Hepatocyte (in vitro differentiated cells): ENCODE data around the gene TUBB2A. TPM values are rescaled to one million over a fixed set of nuclear protein-coding genes. Genes with fewer than 3 reads are reported as not detected.
"Not testable (repeated sequence)": the region's sequence is repeated elsewhere in the genome, so short reads cannot be mapped to it uniquely, and the experiment has no call there.

ENCODE experiments used
- DNase-seq: peaks from one replicate; pipeline ENCODE4 v3.0.0-alpha.2; 2016; ENCODE audit warnings: low spot score
- H2AFZ ChIP-seq: fragments of 200-600 bp; sonication (generic); 2 replicates; pipeline ENCODE4 v1.6.0; 2016; ENCODE audit warnings: antibody characterized with exemption, mild to moderate bottlenecking
- H3K27ac ChIP-seq: fragments of 200-600 bp; sonication (generic); 2 replicates; pipeline ENCODE4 v1.5.1; 2016; ENCODE audit warnings: mild to moderate bottlenecking
- H3K27me3 ChIP-seq: fragments of 200-600 bp; sonication (generic); 2 replicates; pipeline ENCODE4 v1.6.1; 2016
- H3K36me3 ChIP-seq: fragments of 200-600 bp; sonication (generic); replicated peaks from 2 replicates; pipeline ENCODE4 v1.5.1; 2016; ENCODE audit warnings: low read depth; ENCODE audit not compliant: insufficient read depth
- H3K4me1 ChIP-seq: fragments of 200-600 bp; sonication (generic); 2 replicates; pipeline ENCODE4 v1.5.1; 2016; ENCODE audit warnings: mild to moderate bottlenecking, moderate library complexity; ENCODE audit not compliant: insufficient read depth
- H3K4me2 ChIP-seq: fragments of 200-600 bp; sonication (generic); 2 replicates; pipeline ENCODE4 v1.6.0; 2016
- H3K4me3 ChIP-seq: fragments of 200-600 bp; sonication (generic); 2 replicates; pipeline ENCODE4 v1.5.1; 2016; ENCODE audit warnings: mild to moderate bottlenecking
- H3K79me2 ChIP-seq: fragments of 200-600 bp; sonication (generic); 2 replicates; pipeline ENCODE4 v1.6.0; 2017; ENCODE audit warnings: mild to moderate bottlenecking
- H3K9me2 ChIP-seq: fragments of 200-600 bp; sonication (generic); replicated peaks from 2 replicates; pipeline ENCODE4 v1.6.0; 2017; ENCODE audit warnings: mild to moderate bottlenecking; ENCODE audit not compliant: insufficient read depth
- H3K9me3 ChIP-seq: fragments of 200-600 bp; sonication (generic); 2 replicates; pipeline ENCODE4 v1.5.1; 2016; ENCODE audit warnings: low read depth, mild to moderate bottlenecking
- H4K20me1 ChIP-seq: fragments of 200-600 bp; sonication (generic); 2 replicates; pipeline ENCODE4 v1.6.0; 2016; ENCODE audit warnings: mild to moderate bottlenecking; ENCODE audit not compliant: insufficient read depth, poor library complexity, severe bottlenecking
- CTCF ChIP-seq: fragments of 200-600 bp; sonication (generic); IDR thresholded peaks from 2 replicates; pipeline ENCODE4 v1.5.1; 2016; ENCODE audit warnings: antibody characterized with exemption, mild to moderate bottlenecking; ENCODE audit not compliant: poor library complexity
- EZH2 ChIP-seq: fragments of 200-600 bp; sonication (generic); IDR thresholded peaks from 2 replicates; pipeline ENCODE4 v1.6.1; 2016; ENCODE audit warnings: antibody characterized with exemption, mild to moderate bottlenecking, borderline replicate concordance
- EZH2phosphoT487 ChIP-seq: fragments of 200-600 bp; sonication (generic); IDR thresholded peaks from one replicate; pipeline ENCODE4 v1.6.1; 2018; ENCODE audit warnings: antibody characterized with exemption, mild to moderate bottlenecking, low read depth, moderate library complexity; ENCODE audit not compliant: unreplicated experiment, severe bottlenecking
- WGBS: methylation state at CpG from one replicate; pipeline ENCODE4 v1.1.6; 2016; ENCODE audit warnings: low lambda C conversion rate; ENCODE audit errors: missing lambda C conversion rate; 5-methylcytosine and 5-hydroxymethylcytosine counted together
- polyA plus RNA-seq: library from polyadenylated mRNA; unstranded; fragments of >200 nt; fragmentation: Nextera tagmentation; extraction: Ambion mirVana; gene quantifications from 2 replicates; pipeline ENCODE4 v1.2.1, GENCODE V29; 2016
- total RNA-seq: library from RNA; depleted of rRNA; stranded (reverse); fragments of >200 nt; gene quantifications from 2 replicates; pipeline ENCODE4 v1.2.3, GENCODE V29; 2014

Gene TUBB2A
- total and polyA plus RNA-seq, 2 experiments from 2014 or later, result 115 to 183 TPM

DNA sequence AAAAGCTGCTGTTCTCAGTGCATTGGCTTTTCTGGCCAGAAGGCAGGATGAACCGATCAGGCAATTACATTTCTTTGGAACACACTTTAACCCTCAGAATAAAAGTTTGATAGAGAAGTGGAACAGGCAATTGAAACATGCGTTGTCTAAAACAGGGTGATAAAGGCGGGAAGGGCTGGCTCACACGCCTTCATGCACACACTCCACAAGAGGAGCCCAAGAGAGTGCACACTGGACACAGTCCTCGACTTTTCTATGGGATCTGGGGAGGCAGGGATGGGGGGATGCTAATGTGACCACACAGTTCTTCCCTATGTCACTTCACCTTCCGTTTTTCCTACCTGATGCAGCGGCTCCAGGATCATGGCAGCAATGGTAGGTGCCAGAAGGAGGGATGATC, 30.9 kb upstream of the TUBB2A start:
- H3K79me2 ChIP-seq, result no peaks in the 10 kb centered on the region
- H3K27ac ChIP-seq, result no peak overlapping the region
- 97% methylated on average over 7 of the region's 7 CpGs for WGBS
- no peaks in the 10 kb centered on the region for H3K36me3 ChIP-seq
- TF ChIP-seq EZH2, result no peak
- TF ChIP-seq CTCF, result no peak
- TF ChIP-seq EZH2phosphoT487, result no peak
- no peak for DNase-seq
- no peak overlapping the region for H3K4me2 ChIP-seq
- no peak overlapping the region for H3K4me3 ChIP-seq
- H3K4me1 ChIP-seq, result no peaks in the 10 kb centered on the region
- H3K9me3 ChIP-seq, result no peaks in the 10 kb centered on the region
- H2AFZ ChIP-seq, result no peak overlapping the region
- no peaks in the 10 kb centered on the region for H3K27me3 ChIP-seq
- H4K20me1 ChIP-seq, result no peaks in the 10 kb centered on the region
- H3K9me2 ChIP-seq, result no peaks in the 10 kb centered on the region

DNA sequence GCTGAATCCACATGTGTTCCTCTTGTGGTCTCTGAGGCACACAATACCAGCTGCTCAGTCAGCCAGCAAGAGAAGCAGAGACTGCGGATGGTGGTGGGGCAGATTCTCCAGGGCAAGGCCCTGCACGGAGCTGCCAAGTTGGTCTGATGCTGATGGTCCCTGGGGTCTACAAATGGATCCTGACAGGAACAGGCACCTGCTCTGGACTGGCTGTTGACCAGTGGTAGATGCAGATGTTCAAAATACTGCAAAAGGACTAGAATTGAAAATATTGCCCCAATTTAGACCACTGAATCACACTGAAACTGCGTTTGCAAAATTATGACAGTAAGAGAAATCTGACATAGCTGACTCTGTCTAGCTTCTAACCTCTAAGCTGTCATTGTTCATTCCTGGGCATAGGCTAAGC, 29.6 kb upstream of the TUBB2A start:
- Histone ChIP-seq H3K4me3 (no peak overlapping the region), H3K36me3 (no peaks in the 10 kb centered on the region), H3K4me2 (no peak overlapping the region), H4K20me1 (no peaks in the 10 kb centered on the region), H3K79me2 (no peaks in the 10 kb centered on the region), H3K27me3 (no peaks in the 10 kb centered on the region), H3K27ac (no peak overlapping the region), H2AFZ (no peak overlapping the region), H3K9me2 (no peaks in the 10 kb centered on the region), H3K4me1 (no peaks in the 10 kb centered on the region), H3K9me3 (no peaks in the 10 kb centered on the region)
- TF ChIP-seq EZH2phosphoT487 (no peak), EZH2 (no peak), CTCF (no peak)
- DNase-seq, result no peak
- 93% methylated on average over 3 of the region's 3 CpGs for WGBS

DNA sequence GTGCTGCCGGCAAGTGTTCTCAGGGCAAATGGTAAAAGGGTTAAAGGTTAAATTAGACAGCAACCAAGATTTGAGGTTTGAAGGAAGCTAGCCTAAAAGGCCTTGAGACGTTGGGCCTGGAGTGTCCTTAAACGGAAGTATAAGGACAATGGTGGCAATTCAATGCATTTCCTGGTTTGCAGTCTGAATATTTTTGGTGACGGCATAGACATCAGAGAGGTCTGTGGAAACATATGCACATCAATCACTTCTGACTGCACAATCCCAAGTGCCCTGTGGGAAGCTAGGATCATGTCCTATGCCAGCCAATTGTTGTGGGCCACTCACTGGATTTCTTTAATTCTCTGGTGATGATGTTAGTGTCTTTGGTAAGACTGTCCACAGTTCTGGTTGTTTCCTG, 25.7 kb upstream of the TUBB2A start:
- Histone ChIP-seq H3K9me3 (no peaks in the 10 kb centered on the region), H3K27me3 (no peaks in the 10 kb centered on the region), H3K4me1 (no peaks in the 10 kb centered on the region), H4K20me1 (no peaks in the 10 kb centered on the region), H2AFZ (no peak overlapping the region), H3K4me3 (no peak overlapping the region), H3K79me2 (no peaks in the 10 kb centered on the region), H3K27ac (no peak overlapping the region), H3K36me3 (no peaks in the 10 kb centered on the region), H3K4me2 (no peak overlapping the region), H3K9me2 (no peaks in the 10 kb centered on the region)
- 72% methylated on average over 4 of the region's 4 CpGs for WGBS
- TF ChIP-seq CTCF (no peak), EZH2 (no peak), EZH2phosphoT487 (no peak)
- DNase-seq, result no peak

DNA sequence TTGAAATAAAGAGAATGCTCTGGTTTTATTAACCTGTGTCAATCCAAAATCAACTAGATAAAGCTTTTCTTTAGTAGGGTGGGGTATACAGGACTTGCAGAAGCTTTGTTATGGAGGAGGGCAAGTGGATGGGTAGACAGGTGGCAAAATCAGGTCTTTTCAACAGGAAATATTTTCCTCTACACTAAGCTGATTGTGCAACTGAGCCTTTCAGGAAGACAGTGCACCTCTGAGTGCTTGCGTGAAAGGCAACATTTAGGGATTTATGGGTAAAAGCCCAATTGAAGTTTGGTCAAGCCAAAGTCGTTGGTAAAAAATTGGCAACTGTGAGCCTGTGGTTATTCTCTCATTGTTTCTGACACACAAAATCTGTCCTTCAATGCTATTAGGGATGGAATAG, 23.8 kb upstream of the TUBB2A start:
- H3K4me3 ChIP-seq, result no peak overlapping the region
- no peak overlapping the region for H3K27ac ChIP-seq
- H3K79me2 ChIP-seq, result no peaks in the 10 kb centered on the region
- H3K36me3 ChIP-seq, result no peaks in the 10 kb centered on the region
- WGBS, result 82% methylated on average over 2 of the region's 2 CpGs
- TF ChIP-seq CTCF, result no peak
- TF ChIP-seq EZH2, result no peak
- no peak overlapping the region for H2AFZ ChIP-seq
- H3K9me3 ChIP-seq, result no peaks in the 10 kb centered on the region
- no peak overlapping the region for H3K4me2 ChIP-seq
- no peak for DNase-seq
- no peaks in the 10 kb centered on the region for H4K20me1 ChIP-seq
- no peaks in the 10 kb centered on the region for H3K9me2 ChIP-seq
- no peaks in the 10 kb centered on the region for H3K27me3 ChIP-seq
- H3K4me1 ChIP-seq, result no peaks in the 10 kb centered on the region

DNA sequence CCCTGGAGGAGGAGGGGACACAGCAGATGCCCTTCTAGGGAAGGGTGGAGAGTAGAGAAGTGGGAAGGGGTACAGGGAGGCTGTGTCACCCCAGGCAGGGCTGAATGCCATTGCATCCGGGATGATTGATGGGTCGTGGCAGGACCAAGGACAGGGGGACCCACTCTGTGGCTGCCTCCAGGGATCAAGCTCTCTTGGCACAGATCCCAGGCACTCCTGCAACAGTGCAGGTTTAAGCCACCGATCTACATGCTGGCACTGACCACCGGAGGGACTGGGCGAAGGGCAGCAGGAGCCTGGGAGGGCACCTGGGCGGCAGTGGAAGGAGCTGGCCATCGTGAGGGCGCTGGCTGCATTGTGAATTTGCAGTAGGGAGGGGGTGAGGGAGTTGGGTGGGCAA, 22.6 kb upstream of the TUBB2A start:
- not testable (repeated sequence) for H3K9me2 ChIP-seq, H3K36me3 ChIP-seq, H4K20me1 ChIP-seq, DNase-seq, H3K9me3 ChIP-seq, H3K27me3 ChIP-seq, H2AFZ ChIP-seq, H3K27ac ChIP-seq, H3K4me3 ChIP-seq, H3K79me2 ChIP-seq, H3K4me1 ChIP-seq
- WGBS, result 80% methylated on average over 8 of the region's 8 CpGs
- peak overlapping the region; percentile 64 for H3K4me2 ChIP-seq

DNA sequence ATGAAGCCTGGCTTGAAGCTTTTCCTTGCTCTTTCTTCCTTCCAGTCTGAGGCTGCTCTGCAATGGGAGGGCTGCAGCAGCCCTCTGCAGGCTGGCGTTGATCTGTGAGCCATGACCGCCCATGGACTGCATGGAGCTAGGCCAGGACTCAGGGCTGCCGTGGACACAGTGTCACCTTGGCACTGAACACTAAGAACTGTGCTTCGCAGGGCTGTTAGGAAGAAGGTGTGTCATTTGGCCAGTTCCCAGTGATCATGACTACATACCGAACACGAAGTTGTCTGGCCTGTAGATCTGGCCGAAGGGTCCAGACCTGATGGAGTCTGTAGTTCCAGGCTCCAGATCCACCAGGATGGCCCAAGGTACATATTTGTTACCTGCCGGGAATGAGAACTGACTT, 21.3 kb upstream of the TUBB2A start:
- not testable (repeated sequence) for H3K4me3 ChIP-seq, H3K79me2 ChIP-seq, H3K36me3 ChIP-seq, DNase-seq, H3K27ac ChIP-seq, H2AFZ ChIP-seq, H3K4me1 ChIP-seq, H3K27me3 ChIP-seq, H3K9me2 ChIP-seq, H3K9me3 ChIP-seq, H3K4me2 ChIP-seq, H4K20me1 ChIP-seq
- 94% methylated on average over 8 of the region's 8 CpGs for WGBS
